ENCODE results near the gene OR6C75. TPM values are rescaled to one million over a fixed set of nuclear protein-coding genes. Genes with fewer than 3 reads are reported as not detected.
"Not testable (repeated sequence)": the region's sequence is repeated elsewhere in the genome, so short reads cannot be mapped to it uniquely, and the experiment has no call there.

The OR6C75 gene
- total RNA-seq, 4 donors from 2014 or later, result not detected

GRCh38 chr12:55400229-55400628, 37.5 kb downstream of the OR6C75 start, which contains the start of gene OR6C65:
TSS of gene OR6C65 (plus strand) at chr12:55400529. CDS start at chr12:55400529, 0 bp downstream.
- no peak for TF ChIP-seq POLR2AphosphoS5 (IDR thresholded peaks at IDR 0.05)
- TF ChIP-seq POLR2A (IDR thresholded peaks at IDR 0.05), result no peak
- no peak for TF ChIP-seq EP300 (IDR thresholded peaks at IDR 0.05)
- no peak for TF ChIP-seq CTCF (IDR thresholded peaks at IDR 0.05)
- Histone ChIP-seq H3K4me3 (no peak within 1 kb of the TSS), H3K27me3 (no peaks in the 10 kb centered on the region), H3K4me1 (no peaks in the 10 kb centered on the region), H3K27ac (no peak within 1 kb of the TSS), H3K36me3 (no peaks in the 10 kb centered on the region), H3K9me3 (no peaks in the 10 kb centered on the region)
- DNase-seq (ENCODE audit: low spot score in 2 of 2), result no peak
- WGBS, result 89% methylated on average over 1 of the region's 1 CpG

GRCh38 chr12:55407866-55408265, 45.1 kb downstream of the OR6C75 start:
- TF ChIP-seq POLR2A (IDR thresholded peaks at IDR 0.05), result no peak
- TF ChIP-seq POLR2AphosphoS5 (IDR thresholded peaks at IDR 0.05), result no peak
- no peak for TF ChIP-seq CTCF (IDR thresholded peaks at IDR 0.05)
- no peak for TF ChIP-seq EP300 (IDR thresholded peaks at IDR 0.05)
- H3K9me3 ChIP-seq, result peaks cover 9% of the 10 kb centered on the region
- no peak overlapping the region for H3K27ac ChIP-seq
- no peaks in the 10 kb centered on the region for H3K27me3 ChIP-seq
- no peak overlapping the region for H3K4me3 ChIP-seq
- WGBS, result 66% methylated on average over 1 of the region's 1 CpG
- H3K36me3 ChIP-seq, result no peaks in the 10 kb centered on the region
- no peaks in the 10 kb centered on the region for H3K4me1 ChIP-seq
- no peak for DNase-seq (ENCODE audit: low spot score in 2 of 2)

- H3K4me3 ChIP-seq, result not testable (repeated sequence)
- 88% methylated on average over 1 of the region's 1 CpG for WGBS
These were observed 46.4 kb downstream of the OR6C75 start for GRCh38 chr12:55409133-55409532.

GRCh38 chr12:55412138-55412537, 49.4 kb downstream of the OR6C75 start:
- H3K4me3 ChIP-seq; H3K27ac ChIP-seq; DNase-seq (ENCODE audit: low spot score in 2 of 2); H3K9me3 ChIP-seq; H3K27me3 ChIP-seq; H3K4me1 ChIP-seq; H3K36me3 ChIP-seq: not testable (repeated sequence)
- WGBS, result 95% methylated on average over 15 of the region's 15 CpGs

More at GRCh38 chr12:55409133-55409532, 46.4 kb downstream of the OR6C75 start:
- DNase-seq (ENCODE audit: low spot score in 2 of 2); H3K36me3 ChIP-seq; H3K4me1 ChIP-seq; H3K27me3 ChIP-seq; H3K9me3 ChIP-seq; H3K27ac ChIP-seq: not testable (repeated sequence)

GRCh38 chr12:55413498-55414388, 51.0 kb downstream of the OR6C75 start:
- not testable (repeated sequence) for H3K36me3 ChIP-seq; H3K4me3 ChIP-seq; H3K27ac ChIP-seq; H3K4me1 ChIP-seq; H3K9me3 ChIP-seq; DNase-seq (ENCODE audit: low spot score in 2 of 2); H3K27me3 ChIP-seq
- no CpG with 5 or more reads among the region's 6 CpGs for WGBS

GRCh38 chr12:55414396-55414823, 51.6 kb downstream of the OR6C75 start:
- not testable (repeated sequence) for DNase-seq (ENCODE audit: low spot score in 2 of 2)

GRCh38 chr12:55414889-55415288, 52.1 kb downstream of the OR6C75 start:
- not testable (repeated sequence) for H3K9me3 ChIP-seq; H3K36me3 ChIP-seq; H3K27ac ChIP-seq; H3K4me3 ChIP-seq; H3K4me1 ChIP-seq; H3K27me3 ChIP-seq; DNase-seq (ENCODE audit: low spot score in 2 of 2)
- 25% methylated on average over 5 of the region's 34 CpGs for WGBS

More at GRCh38 chr12:55414396-55414823, 51.6 kb downstream of the OR6C75 start:
- H3K4me1 ChIP-seq, H3K4me3 ChIP-seq, H3K9me3 ChIP-seq, H3K27me3 ChIP-seq, H3K27ac ChIP-seq, H3K36me3 ChIP-seq: not testable (repeated sequence)
- WGBS, result 10% methylated on average over 5 of the region's 11 CpGs

GRCh38 chr12:55416961-55417360, 54.2 kb downstream of the OR6C75 start:
- Histone ChIP-seq H3K4me1 (no peaks in the 10 kb centered on the region), H3K36me3 (no peaks in the 10 kb centered on the region), H3K27ac (no peak overlapping the region), H3K4me3 (no peak overlapping the region), H3K9me3 (peaks cover 8% of the 10 kb centered on the region), H3K27me3 (peaks cover 3% of the 10 kb centered on the region)
- no peak for DNase-seq (ENCODE audit: low spot score in 2 of 2)
- no peak for TF ChIP-seq EP300 (IDR thresholded peaks at IDR 0.05)
- WGBS, result 79% methylated on average over 1 of the region's 1 CpG

Other genes with a start within 250 kb of the OR6C75 start
- not detected for gene OR9K2, start 236.6 kb upstream of the OR6C75 start, total RNA-seq
- not detected for gene OR10A7, start 141.9 kb upstream of the OR6C75 start, total RNA-seq
- not detected for gene OR6C74, start 118.4 kb upstream of the OR6C75 start, total RNA-seq
- not detected for gene OR6C6, start 66.4 kb upstream of the OR6C75 start, total RNA-seq
- gene OR6C1, start 48.6 kb upstream of the OR6C75 start, total RNA-seq, result not detected
- not detected for gene OR6C3, start 32.2 kb upstream of the OR6C75 start, total RNA-seq
- gene OR6C65, start 37.6 kb downstream of the OR6C75 start, total RNA-seq, result not detected
- gene OR6C76, start 63.3 kb downstream of the OR6C75 start, total RNA-seq, result not detected
- 1 to 10 TPM in 1 of 4 donors, not detected in 3; 1.3 TPM for gene OR6C2, start 81.1 kb downstream of the OR6C75 start, total RNA-seq
- gene OR6C70, start 107.2 kb downstream of the OR6C75 start, total RNA-seq, result not detected
- not detected for gene OR6C68, start 129.4 kb downstream of the OR6C75 start, total RNA-seq
- gene OR6C4, start 186.6 kb downstream of the OR6C75 start, total RNA-seq, result not detected
- gene OR2AP1, start 209.5 kb downstream of the OR6C75 start, total RNA-seq, result not detected

Measured in suprapubic skin (tissue), 4 donors.